Activated CD4-positive, alpha-beta memory T cell treated with anti-CD3 and anti-CD28 coated beads, Interleukin-2, amount 10 ng/mL, durations not matched to agents 7 days and 5 days (primary cell): Measurements from ENCODE around the gene PSTK. TPM values are rescaled to one million over a fixed set of nuclear protein-coding genes. Genes with fewer than 3 reads are reported as not detected.

Source experiments
- CTCF ChIA-PET: fragments of 350-600 bp; sonication (Branson Sonifier 250); formaldehyde crosslinking; loops from one replicate; lab custom pipeline; 2021; ENCODE audit warnings: antibody characterized with exemption, inconsistent platforms; lab: Charles Lee
- POLR2A ChIA-PET: fragments of 350-600 bp; sonication (Branson Sonifier 250); formaldehyde crosslinking; loops from one replicate; lab custom pipeline; 2021; ENCODE audit warnings: antibody characterized with exemption; lab: Charles Lee
- DNase-seq: peaks from one replicate; pipeline ENCODE4 v3.0.0-alpha.2; 2020
- H3K27ac Mint-ChIP-seq: one replicate; pipeline ENCODE4 v1.8.0; 2021; ENCODE audit warnings: mild to moderate bottlenecking, mixed read lengths
- H3K27me3 Mint-ChIP-seq: one replicate; pipeline ENCODE4 v1.8.0; 2021; ENCODE audit warnings: mixed read lengths
- H3K36me3 Mint-ChIP-seq: one replicate; pipeline ENCODE4 v1.8.0; 2021; ENCODE audit warnings: low read depth, mixed read lengths
- H3K4me1 Mint-ChIP-seq: one replicate; pipeline ENCODE4 v1.8.0; 2021; ENCODE audit warnings: mixed read lengths
- H3K4me3 Mint-ChIP-seq: one replicate; pipeline ENCODE4 v1.8.0; 2021; ENCODE audit warnings: mild to moderate bottlenecking, mixed read lengths
- H3K9me3 Mint-ChIP-seq: one replicate; pipeline ENCODE4 v1.8.0; 2021; ENCODE audit warnings: mixed read lengths
- total RNA-seq, 2 experiments: library from RNA; stranded (reverse); gene quantifications; one replicate each; pipeline ENCODE4 v1.2.3, GENCODE V29; 2021

PSTK gene
- total RNA-seq, 2 experiments from 2014 or later = 2.6 to 3.8 TPM

DNA sequence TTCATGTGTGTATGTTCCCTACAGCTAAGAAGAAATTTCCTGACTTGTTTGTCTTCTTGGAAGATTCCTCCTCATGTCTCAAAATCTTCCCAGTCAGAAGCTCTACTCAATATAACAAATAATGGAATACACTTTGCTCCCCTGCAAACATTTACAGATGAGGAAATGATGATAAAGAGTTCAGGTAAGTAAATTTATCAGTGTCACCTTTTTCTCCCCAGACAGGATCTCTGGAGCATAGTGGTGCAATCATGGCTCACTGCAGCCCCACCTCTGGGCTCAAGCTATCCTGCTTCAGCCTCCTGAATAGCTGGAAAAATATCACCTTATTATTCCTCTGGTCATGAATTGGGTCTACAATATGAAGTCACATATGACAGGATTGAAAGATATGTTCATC, 54.1 kb downstream of the PSTK start:
- peaks cover 6% of the 10 kb centered on the region for H3K4me1 Mint-ChIP-seq
- H3K4me3 Mint-ChIP-seq = no peak overlapping the region
- H3K9me3 Mint-ChIP-seq = no peaks in the 10 kb centered on the region
- peaks cover 10% of the 10 kb centered on the region for H3K36me3 Mint-ChIP-seq
- no peak for DNase-seq
- POLR2A ChIA-PET = no interaction called here
- H3K27ac Mint-ChIP-seq = no peak overlapping the region
- CTCF ChIA-PET = interaction anchor here (0.6 to 2.0 kb wide), 3 partner anchors 9 to 437 kb away, joined by 3 to 15 read pairs (median 3); no protein-coding TSS in a partner anchor
- H3K27me3 Mint-ChIP-seq = no peaks in the 10 kb centered on the region

DNA sequence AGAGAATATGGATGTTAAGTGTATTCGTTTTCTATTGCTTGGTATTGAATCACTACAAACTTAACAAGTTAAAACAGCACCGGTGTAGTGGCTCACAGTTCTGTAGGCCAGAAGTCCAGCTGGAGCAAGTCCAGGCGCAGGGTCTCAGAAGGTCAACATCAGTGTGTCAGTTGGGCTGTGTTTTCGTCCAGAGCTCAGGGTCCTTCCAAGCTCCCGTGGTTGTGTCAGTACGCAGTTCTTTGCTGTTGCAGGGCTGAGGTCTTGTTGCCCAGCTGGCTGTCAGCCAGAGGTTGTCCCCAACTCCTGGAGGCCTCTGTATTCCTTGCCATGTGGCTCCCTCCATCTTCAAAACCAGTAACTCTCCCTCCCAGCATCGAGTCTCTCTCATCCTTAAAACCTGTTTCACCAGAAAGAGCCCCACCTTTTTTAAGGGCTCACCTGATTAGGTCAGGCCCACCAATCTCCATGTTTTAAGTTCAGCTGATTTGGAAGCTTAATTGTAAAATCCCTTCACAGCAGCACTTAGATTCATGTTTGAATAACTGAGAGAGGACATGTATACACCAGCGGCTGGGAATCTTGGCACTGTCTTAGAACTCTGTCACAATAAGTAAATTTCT, 55.4 kb downstream of the PSTK start:
- CTCF ChIA-PET = interaction anchor here (0.6 kb wide), 1 partner anchor 865 kb away, joined by 3 read pairs; no protein-coding TSS in a partner anchor

DNA sequence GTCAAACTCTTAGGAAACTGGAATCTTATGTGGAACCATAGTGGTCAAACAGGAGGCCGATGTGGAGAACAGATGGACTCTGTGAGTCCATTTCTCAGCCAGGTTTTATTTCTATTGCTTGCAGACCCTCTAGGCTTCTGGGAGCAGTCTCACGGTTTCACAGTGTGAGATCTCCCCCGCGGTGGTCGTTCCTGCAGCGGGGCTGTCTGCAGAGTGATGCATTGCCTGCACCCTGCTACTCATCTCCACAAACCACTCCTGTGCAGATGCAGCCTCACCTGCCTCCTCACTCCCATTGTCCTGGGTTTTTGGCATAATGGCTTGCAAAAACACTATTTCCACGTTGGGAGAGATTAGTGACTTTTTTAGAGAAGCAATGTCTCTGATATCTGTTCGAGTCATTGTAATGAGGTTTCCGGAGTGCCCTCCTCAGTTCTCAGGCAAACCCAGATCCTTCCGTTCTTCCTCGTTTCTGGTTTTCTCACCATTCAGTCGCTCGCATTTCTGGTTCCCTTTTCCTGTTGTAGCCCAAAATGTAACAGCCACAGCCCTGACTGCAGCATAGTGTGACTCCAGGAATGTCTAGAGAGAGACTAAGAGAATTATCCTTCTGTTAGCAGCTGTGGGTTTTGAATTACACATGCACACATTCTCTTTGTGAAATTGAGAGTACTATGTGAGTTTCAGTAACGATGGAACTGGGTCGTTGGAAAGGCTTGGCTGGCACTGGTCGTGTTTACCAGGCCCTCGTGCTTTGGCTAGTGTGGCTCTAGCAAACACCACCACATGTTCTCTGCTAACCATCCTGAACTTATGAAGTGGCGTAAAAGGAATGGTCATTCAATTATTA, 58.8 kb downstream of the PSTK start:
- Mint-ChIP-seq H3K4me3 (no peak overlapping the region), H3K27ac (no peak overlapping the region), H3K9me3 (no peaks in the 10 kb centered on the region), H3K36me3 (peaks cover 10% of the 10 kb centered on the region), H3K27me3 (no peaks in the 10 kb centered on the region), H3K4me1 (peaks cover 7% of the 10 kb centered on the region)
- no peak for DNase-seq
- POLR2A ChIA-PET = no interaction called here
- CTCF ChIA-PET = no interaction called here

More for the DNA sequence above, 55.4 kb downstream of the PSTK start:
- Mint-ChIP-seq H3K4me3 (no peak overlapping the region), H3K27ac (no peak overlapping the region), H3K27me3 (no peaks in the 10 kb centered on the region), H3K9me3 (no peaks in the 10 kb centered on the region), H3K4me1 (peaks cover 7% of the 10 kb centered on the region), H3K36me3 (peaks cover 10% of the 10 kb centered on the region)
- no peak for DNase-seq
- POLR2A ChIA-PET = no interaction called here

DNA sequence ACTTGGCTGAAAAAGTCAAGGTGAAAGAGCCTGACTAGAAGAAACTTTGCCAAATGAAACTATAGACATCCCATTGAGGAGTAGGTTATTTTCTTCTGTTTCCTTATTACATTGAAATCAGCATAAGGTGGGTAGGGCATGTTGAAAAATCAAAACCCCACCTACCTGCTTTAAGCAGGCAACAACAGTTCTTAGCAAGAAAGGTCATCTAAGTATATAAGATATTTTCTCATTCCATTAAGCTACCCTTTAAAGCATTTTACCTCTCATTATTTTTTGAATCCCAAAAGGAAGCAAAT, 59.4 kb downstream of the PSTK start:
- ChIA-PET POLR2A (no interaction called here), CTCF (no interaction called here)
- no peak for DNase-seq
- peaks cover 7% of the 10 kb centered on the region for H3K4me1 Mint-ChIP-seq
- H3K36me3 Mint-ChIP-seq = peaks cover 7% of the 10 kb centered on the region
- H3K4me3 Mint-ChIP-seq = no peak overlapping the region
- H3K27me3 Mint-ChIP-seq = no peaks in the 10 kb centered on the region
- H3K27ac Mint-ChIP-seq = no peak overlapping the region
- no peaks in the 10 kb centered on the region for H3K9me3 Mint-ChIP-seq

Other genes with a start within 250 kb of the PSTK start
- gene CUZD1, start 134.5 kb upstream of the PSTK start, total RNA-seq = 1 to 10 TPM; 1.8 to 2.1 TPM
- 10 to 100 TPM; 11.5 to 12.5 TPM for gene FAM24B, start 100.8 kb upstream of the PSTK start, total RNA-seq
- not detected for gene FAM24A, start 69.8 kb upstream of the PSTK start, total RNA-seq
- gene C10orf88, start 26.2 kb upstream of the PSTK start, total RNA-seq = 10 to 100 TPM; 12.6 to 15.1 TPM
- gene IKZF5, start 28.4 kb downstream of the PSTK start, total RNA-seq = 10 to 100 TPM; 16.6 to 18.5 TPM
- gene ACADSB, start 28.6 kb downstream of the PSTK start, total RNA-seq = 10 to 100 TPM; 21.2 to 21.7 TPM
- gene HMX3, start 155.6 kb downstream of the PSTK start, total RNA-seq = not detected
- gene HMX2, start 167.7 kb downstream of the PSTK start, total RNA-seq = not detected
- gene BUB3, start 174.0 kb downstream of the PSTK start, total RNA-seq = 100 to 1,000 TPM; 266 to 275 TPM